ENCODE measurements around the gene UBE3C.

UBE3C gene

DNA sequence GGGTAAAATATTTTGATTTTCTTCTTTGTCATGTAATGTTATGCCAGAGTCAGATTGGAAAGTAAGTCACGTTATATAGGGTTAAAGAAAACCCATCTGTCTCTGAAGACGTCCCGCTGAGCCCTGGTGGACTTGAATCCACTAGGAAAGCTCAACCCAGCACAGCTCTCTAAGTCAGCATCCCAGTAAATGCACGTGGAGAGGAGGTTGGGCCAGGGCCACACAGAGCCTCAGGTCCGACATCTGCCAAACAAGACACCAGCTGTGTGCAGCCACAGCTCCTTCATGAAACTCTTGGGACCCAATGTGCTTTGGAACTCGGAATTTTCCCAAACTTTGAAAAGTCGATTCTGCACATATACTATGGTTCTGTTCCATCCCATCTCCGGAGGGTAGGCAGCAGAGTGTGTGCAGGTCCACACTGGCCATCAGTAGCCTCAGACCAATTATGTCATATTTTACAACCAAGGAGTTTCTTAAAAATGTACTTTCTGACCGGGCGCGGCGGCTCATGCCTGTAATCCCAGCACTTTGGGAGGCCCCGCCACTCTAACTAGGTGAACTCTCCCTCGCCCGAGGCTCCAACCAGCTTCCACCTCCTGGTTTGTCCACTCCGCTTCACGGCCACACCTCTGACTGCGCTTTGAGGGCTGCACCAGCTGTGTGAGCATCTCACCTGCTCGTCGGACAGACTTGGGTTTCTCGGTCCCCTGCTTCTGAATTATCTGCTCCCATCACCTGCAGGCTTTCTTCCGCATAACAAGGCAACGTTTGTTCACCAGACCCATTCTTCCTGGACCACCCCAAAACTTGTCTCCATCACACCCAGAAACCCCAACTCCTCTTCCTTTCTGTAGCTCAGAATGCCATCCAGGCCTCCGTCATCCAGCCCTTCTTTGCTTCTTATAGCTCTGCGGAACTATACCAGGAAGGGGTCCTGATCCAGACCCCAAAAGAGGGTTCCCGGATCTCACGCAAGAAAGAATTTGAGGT lies 168.4 kb downstream of the UBE3C start:
- TF ChIP-seq FOXP2 (optimal IDR thresholded peaks at IDR 0.05; ENCODE audit: borderline replicate concordance, extremely low read depth, extremely low read length, insufficient read depth) (no peak), REST (IDR thresholded peaks at IDR 0.05; ENCODE audit: insufficient read depth in 1 of 2, low read depth in 2 of 2, low read length in 2 of 2) (no peak), POLR2AphosphoS5 (IDR thresholded peaks at IDR 0.05; ENCODE audit: low read depth, low read length) (no peak), TAF1 (IDR thresholded peaks at IDR 0.05; ENCODE audit: borderline replicate concordance, insufficient read depth, low read length) (no peak), SIN3A (IDR thresholded peaks at IDR 0.05; ENCODE audit: borderline replicate concordance, insufficient read depth, low read length) (no peak)

GRCh38 chr7:157309988-157310668 lies 171.4 kb downstream of the UBE3C start:
- TF ChIP-seq TAF1 (IDR thresholded peaks at IDR 0.05; ENCODE audit: borderline replicate concordance, insufficient read depth, low read length) (no peak), SIN3A (IDR thresholded peaks at IDR 0.05; ENCODE audit: borderline replicate concordance, insufficient read depth, low read length) (no peak), POLR2AphosphoS5 (IDR thresholded peaks at IDR 0.05; ENCODE audit: low read depth, low read length) (no peak), FOXP2 (optimal IDR thresholded peaks at IDR 0.05; ENCODE audit: borderline replicate concordance, extremely low read depth, extremely low read length, insufficient read depth) (no peak), REST (IDR thresholded peaks at IDR 0.05; ENCODE audit: insufficient read depth in 1 of 2, low read depth in 2 of 2, low read length in 2 of 2) (no peak)

- no peak for TF ChIP-seq SIN3A (IDR thresholded peaks at IDR 0.05; ENCODE audit: borderline replicate concordance, insufficient read depth, low read length)
- no peak for TF ChIP-seq POLR2AphosphoS5 (IDR thresholded peaks at IDR 0.05; ENCODE audit: low read depth, low read length)
- TF ChIP-seq FOXP2 (optimal IDR thresholded peaks at IDR 0.05; ENCODE audit: borderline replicate concordance, extremely low read depth, extremely low read length, insufficient read depth) = no peak
- no peak for TF ChIP-seq TAF1 (IDR thresholded peaks at IDR 0.05; ENCODE audit: borderline replicate concordance, insufficient read depth, low read length)
- TF ChIP-seq REST (IDR thresholded peaks at IDR 0.05; ENCODE audit: insufficient read depth in 1 of 2, low read depth in 2 of 2, low read length in 2 of 2) = no peak
Observed at GRCh38 chr7:157310676-157311185, 172.0 kb downstream of the UBE3C start.

GRCh38 chr7:157312941-157313340 lies 174.2 kb downstream of the UBE3C start:
- TF ChIP-seq POLR2AphosphoS5 (IDR thresholded peaks at IDR 0.05; ENCODE audit: low read depth, low read length) = no peak
- no peak for TF ChIP-seq SIN3A (IDR thresholded peaks at IDR 0.05; ENCODE audit: borderline replicate concordance, insufficient read depth, low read length)
- TF ChIP-seq TAF1 (IDR thresholded peaks at IDR 0.05; ENCODE audit: borderline replicate concordance, insufficient read depth, low read length) = no peak
- no peak for TF ChIP-seq REST (IDR thresholded peaks at IDR 0.05; ENCODE audit: insufficient read depth in 1 of 2, low read depth in 2 of 2, low read length in 2 of 2)
- no peak for TF ChIP-seq FOXP2 (optimal IDR thresholded peaks at IDR 0.05; ENCODE audit: borderline replicate concordance, extremely low read depth, extremely low read length, insufficient read depth)
